Measurements from ENCODE around the gene BRICD5. TPM values are rescaled to one million over a fixed set of nuclear protein-coding genes. Genes with fewer than 3 reads are reported as not detected.

Gene BRICD5
- total RNA-seq, 1 experiment from 2014 or later: 4.8 TPM

GRCh38 chr16:2163211-2163881, 47.3 kb downstream of the BRICD5 start:
- intact Hi-C loops (cut with micrococcal nuclease): no loop called here
- Histone ChIP-seq H3F3A (ENCODE audit: low read length, unreplicated experiment) (no peaks in the 10 kb centered on the region), H3K36me3 (ENCODE audit: low read depth, low read length) (no peaks in the 10 kb centered on the region), H2AFZ (ENCODE audit: low read length) (no peak overlapping the region), H3K79me2 (ENCODE audit: low read length) (peaks cover 40% of the 10 kb centered on the region), H3K4me1 (ENCODE audit: insufficient read depth, low read length) (peaks cover 22% of the 10 kb centered on the region), H3K4me3 (ENCODE audit: low read length) (peak overlapping the region; percentile 49; the same call in 1 of the 2 replicates), H3K9ac (ENCODE audit: low read length) (peak overlapping the region; percentile 59), H4K20me1 (ENCODE audit: low read length) (no peaks in the 10 kb centered on the region), H3K4me2 (ENCODE audit: low read length) (peak overlapping the region; percentile 73), H3K27ac (ENCODE audit: low read length) (peak overlapping the region; percentile 86), H3K27me3 (ENCODE audit: low read length) (no peaks in the 10 kb centered on the region), H3K9me2 (replicated peaks; ENCODE audit: low read length) (no peaks in the 10 kb centered on the region), H3K9me3 (ENCODE audit: low read length) (no peaks in the 10 kb centered on the region)
- TF ChIP-seq EZH2phosphoT487 (IDR thresholded peaks at IDR 0.05; ENCODE audit: borderline replicate concordance, low read length) (no peak; the same call in 1 of the 2 replicates), EZH2 (IDR thresholded peaks at IDR 0.05; ENCODE audit: low read length, unreplicated experiment) (no peak), CTCF (conservative IDR thresholded peaks at IDR 0.05; ENCODE audit: low read depth, low read length) (no peak)
- ChIA-PET POLR2A (ENCODE audit: unreplicated experiment) (no interaction called here), CTCF (interaction anchor here (0.9 kb wide), 1 partner anchor 88 kb away, joined by 3 read pairs; the partner anchor contains the start of gene ECI1)
- no TSS peak for BruUV-seq (replicated peaks)
- peak; percentile 93 for ATAC-seq
- peak; percentile 81 for DNase-seq

- no peak overlapping the region for H2AFZ ChIP-seq (ENCODE audit: low read length)
- no peaks in the 10 kb centered on the region for H3K9me2 ChIP-seq (replicated peaks; ENCODE audit: low read length)
- no peaks in the 10 kb centered on the region for H3K36me3 ChIP-seq (ENCODE audit: low read depth, low read length)
- H3K4me1 ChIP-seq (ENCODE audit: insufficient read depth, low read length): peaks cover 22% of the 10 kb centered on the region
- H3F3A ChIP-seq (ENCODE audit: low read length, unreplicated experiment): no peaks in the 10 kb centered on the region
- peak overlapping the region; percentile 59 for H3K9ac ChIP-seq (ENCODE audit: low read length)
- ATAC-seq (peak; percentile 63), DNase-seq (peak; percentile 49)
- H3K79me2 ChIP-seq (ENCODE audit: low read length): peaks cover 46% of the 10 kb centered on the region
- ChIA-PET CTCF (interaction anchor here (0.5 to 0.9 kb wide), 2 partner anchors 59 to 89 kb away, joined by 3 read pairs; partner anchors contain the start of gene ECI1), POLR2A (ENCODE audit: unreplicated experiment) (no interaction called here)
- H4K20me1 ChIP-seq (ENCODE audit: low read length): no peaks in the 10 kb centered on the region
- intact Hi-C loops (cut with micrococcal nuclease): no loop called here
- no peak for TF ChIP-seq EZH2phosphoT487 (IDR thresholded peaks at IDR 0.05; ENCODE audit: borderline replicate concordance, low read length)
- no peak for TF ChIP-seq CTCF (conservative IDR thresholded peaks at IDR 0.05; ENCODE audit: low read depth, low read length)
- TF ChIP-seq EZH2 (IDR thresholded peaks at IDR 0.05; ENCODE audit: low read length, unreplicated experiment): no peak
- H3K27me3 ChIP-seq (ENCODE audit: low read length): no peaks in the 10 kb centered on the region
- peak overlapping the region; percentile 73 for H3K4me2 ChIP-seq (ENCODE audit: low read length)
- H3K4me3 ChIP-seq (ENCODE audit: low read length): peak overlapping the region; percentile 49; the same call in 1 of the 2 replicates
- H3K27ac ChIP-seq (ENCODE audit: low read length): peak overlapping the region; percentile 86
- H3K9me3 ChIP-seq (ENCODE audit: low read length): no peaks in the 10 kb centered on the region
- BruUV-seq (replicated peaks): no TSS peak
Observed at GRCh38 chr16:2162676-2163118, 48.0 kb downstream of the BRICD5 start.

GRCh38 chr16:2161911-2162310, 48.8 kb downstream of the BRICD5 start:
- no peaks in the 10 kb centered on the region for H3K27me3 ChIP-seq (ENCODE audit: low read length)
- H3K9me2 ChIP-seq (replicated peaks; ENCODE audit: low read length): no peaks in the 10 kb centered on the region
- H3K79me2 ChIP-seq (ENCODE audit: low read length): peaks cover 54% of the 10 kb centered on the region
- DNase-seq (no peak), ATAC-seq (no peak)
- TF ChIP-seq EZH2phosphoT487 (IDR thresholded peaks at IDR 0.05; ENCODE audit: borderline replicate concordance, low read length): no peak
- TF ChIP-seq CTCF (conservative IDR thresholded peaks at IDR 0.05; ENCODE audit: low read depth, low read length): no peak
- no peak for TF ChIP-seq EZH2 (IDR thresholded peaks at IDR 0.05; ENCODE audit: low read length, unreplicated experiment)
- intact Hi-C loops (cut with micrococcal nuclease): no loop called here
- peaks cover 29% of the 10 kb centered on the region for H3K4me1 ChIP-seq (ENCODE audit: insufficient read depth, low read length)
- H3F3A ChIP-seq (ENCODE audit: low read length, unreplicated experiment): no peaks in the 10 kb centered on the region
- H3K36me3 ChIP-seq (ENCODE audit: low read depth, low read length): no peaks in the 10 kb centered on the region
- H3K4me3 ChIP-seq (ENCODE audit: low read length): no peak overlapping the region
- no peaks in the 10 kb centered on the region for H4K20me1 ChIP-seq (ENCODE audit: low read length)
- POLR2A ChIA-PET (ENCODE audit: unreplicated experiment): no interaction called here
- peak overlapping the region; percentile 73; the same call in 1 of the 2 replicates for H3K4me2 ChIP-seq (ENCODE audit: low read length)
- BruUV-seq (replicated peaks): no TSS peak
- H2AFZ ChIP-seq (ENCODE audit: low read length): no peak overlapping the region
- H3K27ac ChIP-seq (ENCODE audit: low read length): peak overlapping the region; percentile 86
- no peak overlapping the region for H3K9ac ChIP-seq (ENCODE audit: low read length)
- H3K9me3 ChIP-seq (ENCODE audit: low read length): no peaks in the 10 kb centered on the region
- CTCF ChIA-PET: interaction anchor here (0.5 kb wide), 1 partner anchor 60 kb away, joined by 3 read pairs; no protein-coding TSS in a partner anchor
